Globus pallidus (tissue), 1 donor: ENCODE data around the gene HOXA3.

Source experiments
- DNase-seq: peaks from one replicate; pipeline ENCODE4 v3.0.0-alpha.2; 2015; ENCODE audit warnings: low spot score

The HOXA3 gene

GRCh38 chr7:27101957-27102580 lies 50.3 kb downstream of the HOXA3 start:
- DNase-seq, result no peak

GRCh38 chr7:27101171-27101956 lies 51.0 kb downstream of the HOXA3 start:
- no peak for DNase-seq

DNA sequence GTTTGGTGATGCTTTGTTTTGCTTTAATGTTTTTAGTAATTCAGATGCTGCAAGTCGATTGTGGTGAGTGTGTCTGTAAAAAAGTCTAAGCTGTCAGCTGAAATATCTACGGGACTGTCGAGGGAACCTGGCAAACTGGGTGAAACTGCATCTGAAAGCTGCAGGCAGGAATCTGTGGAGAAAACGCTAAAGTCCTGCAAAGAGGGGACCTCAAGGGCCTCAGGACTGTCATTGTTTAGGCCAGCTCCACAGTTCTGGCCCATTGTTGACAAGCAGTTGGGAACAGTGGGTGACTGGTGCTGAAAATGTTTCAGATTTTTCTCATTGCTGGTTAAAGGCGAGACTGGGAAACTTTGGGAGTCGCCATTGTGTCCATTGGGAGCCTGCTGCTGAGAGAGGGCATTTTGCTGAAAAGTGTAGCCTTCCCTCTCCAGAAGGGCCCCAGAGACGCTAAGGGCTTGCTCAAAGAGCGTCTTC lies 51.7 kb downstream of the HOXA3 start:
- no peak for DNase-seq

- DNase-seq, result no peak
Measured at GRCh38 chr7:27099453-27100370, 52.7 kb downstream of the HOXA3 start.

DNA sequence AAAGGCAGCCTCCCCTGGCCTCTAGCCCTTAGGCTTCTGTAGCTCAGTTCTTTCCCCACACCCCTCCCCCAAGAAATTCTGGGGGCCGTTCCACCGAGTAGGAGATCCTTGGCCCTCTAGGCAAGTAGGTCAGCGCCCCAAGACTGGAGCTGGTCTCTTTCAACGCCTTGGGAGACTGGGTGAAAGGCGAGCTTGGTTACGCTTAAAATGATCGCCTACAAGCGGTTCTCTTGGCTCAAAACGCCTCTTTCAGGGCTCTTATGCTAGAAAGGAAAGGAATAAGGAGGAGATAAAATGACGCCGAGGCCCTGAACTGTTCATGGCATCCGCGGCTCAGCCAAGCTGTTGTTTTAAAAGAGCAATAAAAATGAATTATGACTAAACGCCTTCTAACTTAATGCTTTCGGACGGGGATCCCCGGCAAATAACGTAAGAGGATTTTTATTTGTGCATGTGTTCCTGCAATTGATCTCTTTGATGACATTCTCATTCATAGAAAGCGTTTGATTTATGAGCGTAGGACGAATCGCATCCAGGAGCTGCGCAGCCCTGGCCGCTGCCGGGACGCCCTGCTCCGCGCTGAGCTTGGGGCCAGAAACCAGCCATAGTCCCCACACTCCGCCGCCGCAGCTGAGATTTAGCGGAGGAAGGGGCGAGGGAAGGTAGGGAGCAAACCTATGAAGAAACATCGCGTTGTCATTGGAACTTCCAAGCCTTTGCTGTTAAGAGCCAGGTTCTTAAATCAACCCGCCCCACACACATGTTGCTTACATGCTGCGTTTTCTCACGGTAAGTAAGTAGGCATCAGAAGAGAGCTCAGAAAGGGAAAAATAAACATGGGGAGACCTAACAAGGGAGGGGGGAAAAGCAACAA lies 53.6 kb downstream of the HOXA3 start:
- DNase-seq, result no peak

DNA sequence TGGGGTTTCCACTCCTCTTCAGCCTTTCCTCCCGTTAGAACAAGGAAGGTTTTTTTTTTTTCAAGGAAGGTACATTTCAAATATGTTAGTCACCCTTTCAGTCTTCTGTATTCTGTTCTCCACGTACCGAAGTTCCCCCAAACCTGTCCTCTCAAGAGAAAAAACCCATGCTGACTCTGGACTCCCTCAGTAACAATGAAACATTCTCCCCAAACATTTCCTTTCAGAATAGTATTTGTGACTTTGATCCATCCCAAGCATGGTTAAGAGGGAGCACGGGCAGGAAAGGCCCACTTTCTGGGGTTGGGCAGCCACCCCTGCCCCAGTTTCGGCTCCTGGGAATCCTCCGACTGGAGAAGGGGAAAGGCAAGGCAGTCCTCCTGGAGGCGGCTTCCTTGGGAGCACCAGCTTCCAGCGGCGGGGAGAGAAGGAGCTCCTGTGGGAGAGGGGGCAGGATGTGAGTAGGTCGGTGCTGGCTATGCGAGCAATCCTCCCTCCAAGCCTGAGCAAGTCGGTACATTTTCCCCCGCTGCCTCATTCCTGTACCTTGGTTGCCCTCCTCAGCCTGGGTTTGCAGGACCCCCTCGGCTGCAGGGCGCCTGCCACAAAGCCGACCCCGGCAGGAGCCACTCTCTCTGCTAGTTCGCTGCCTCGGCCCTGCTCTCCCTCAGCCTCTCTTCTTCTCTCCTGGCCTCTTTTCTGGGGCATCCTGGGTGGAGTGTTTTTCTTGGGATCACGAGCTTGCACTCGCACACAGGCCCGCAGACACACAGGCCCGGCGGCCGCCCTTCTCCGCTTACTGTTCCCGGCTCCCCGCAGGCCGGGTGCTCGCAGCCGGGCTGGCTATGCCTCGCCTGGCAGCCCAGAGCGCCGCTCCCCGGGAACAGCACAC lies 54.5 kb downstream of the HOXA3 start:
- DNase-seq, result no peak

DNA sequence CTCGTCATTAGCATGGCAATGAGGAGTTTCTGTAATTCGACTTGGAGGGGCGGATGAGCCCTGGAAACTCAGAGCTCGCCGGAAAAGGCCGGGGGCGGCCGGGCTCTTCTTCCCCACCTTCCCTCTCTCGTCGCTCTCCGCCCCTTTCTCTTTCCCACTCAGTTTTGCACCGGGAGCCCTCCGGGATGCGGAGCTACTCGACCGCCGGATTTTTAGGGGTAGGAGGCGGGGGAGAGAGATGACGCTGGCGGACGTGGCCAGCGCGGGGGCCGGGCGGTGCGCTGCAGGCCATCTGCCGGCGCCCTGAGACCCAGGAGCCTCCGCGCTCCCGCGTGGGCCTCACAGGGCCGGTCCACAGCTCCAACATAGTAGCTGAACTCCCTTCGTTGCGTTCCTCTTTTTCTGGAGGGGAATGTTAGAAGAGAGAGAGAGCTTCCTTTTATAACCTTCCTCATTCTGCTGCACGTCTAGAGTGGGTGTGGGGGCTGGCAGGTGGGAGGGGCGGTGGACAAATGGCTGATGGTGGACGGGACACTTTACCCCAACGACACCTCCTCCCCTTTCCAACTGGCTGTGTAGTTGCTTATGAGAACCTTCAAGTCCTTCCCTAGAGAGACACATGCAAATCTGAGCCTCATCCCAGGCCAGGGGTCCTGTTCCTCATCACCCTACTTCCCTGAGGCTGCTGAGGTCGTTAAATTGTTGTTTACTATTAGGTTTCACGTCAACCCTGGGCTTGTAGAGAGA lies 55.4 kb downstream of the HOXA3 start:
- peak; percentile 6 for DNase-seq

DNA sequence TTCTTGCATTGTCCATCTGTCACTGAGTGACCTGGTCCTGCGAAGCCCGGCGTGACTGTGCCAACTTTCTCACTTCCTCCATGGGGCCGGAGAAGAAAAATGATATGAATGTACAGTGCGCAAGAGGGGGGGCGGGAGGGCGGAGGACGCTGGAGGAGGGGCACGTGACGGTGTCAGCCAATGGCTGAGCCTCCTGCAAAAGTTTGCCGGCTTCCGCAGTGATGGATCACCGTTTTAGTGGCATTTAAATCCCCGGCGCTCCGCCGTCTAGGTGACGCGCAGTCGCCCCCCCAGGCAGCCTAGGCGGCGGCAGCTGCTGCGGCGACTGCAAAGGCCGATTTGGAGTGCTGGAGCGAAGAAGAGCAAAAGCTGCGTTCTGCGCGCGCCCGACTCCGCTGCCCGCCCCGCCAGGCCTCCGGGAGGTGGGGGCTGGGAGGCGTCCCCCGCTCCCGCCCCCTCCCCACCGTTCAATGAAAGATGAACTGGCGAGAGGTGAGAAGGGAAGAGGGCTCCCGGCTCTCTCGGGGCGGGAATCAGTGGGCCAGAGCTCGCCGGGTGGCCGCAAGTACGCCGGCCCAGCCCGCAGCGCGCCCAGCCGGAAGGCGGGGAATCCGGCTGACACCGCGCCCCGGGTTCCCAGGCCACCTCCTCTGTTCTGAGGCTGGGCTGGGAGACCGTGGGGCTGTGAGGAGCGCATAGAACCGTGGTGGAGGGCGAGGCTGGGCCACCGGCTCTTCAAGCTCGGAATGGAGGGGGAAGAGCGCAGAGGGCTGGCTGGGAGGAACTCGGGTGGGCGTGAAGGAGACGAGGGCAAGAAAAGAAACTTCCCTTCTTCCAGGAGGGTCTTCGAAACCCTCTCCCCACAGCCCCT lies 56.3 kb downstream of the HOXA3 start, which contains the start of gene HOXA1:
TSS of gene HOXA1 (minus strand) at position 104 of the 871 bp plus-strand sequence. CDS start at position 16, 88 bp downstream.
- peak; percentile 15 for DNase-seq

GRCh38 chr7:27095050-27095896 lies 57.1 kb downstream of the HOXA3 start:
- no peak for DNase-seq

- no peak for DNase-seq
Measured at GRCh38 chr7:27094304-27095049, 57.9 kb downstream of the HOXA3 start.

- DNase-seq, result no peak
Measured at GRCh38 chr7:27093184-27093895, 59.0 kb downstream of the HOXA3 start.

- DNase-seq, result no peak
Measured at GRCh38 chr7:27092819-27093110, 59.6 kb downstream of the HOXA3 start.

DNA sequence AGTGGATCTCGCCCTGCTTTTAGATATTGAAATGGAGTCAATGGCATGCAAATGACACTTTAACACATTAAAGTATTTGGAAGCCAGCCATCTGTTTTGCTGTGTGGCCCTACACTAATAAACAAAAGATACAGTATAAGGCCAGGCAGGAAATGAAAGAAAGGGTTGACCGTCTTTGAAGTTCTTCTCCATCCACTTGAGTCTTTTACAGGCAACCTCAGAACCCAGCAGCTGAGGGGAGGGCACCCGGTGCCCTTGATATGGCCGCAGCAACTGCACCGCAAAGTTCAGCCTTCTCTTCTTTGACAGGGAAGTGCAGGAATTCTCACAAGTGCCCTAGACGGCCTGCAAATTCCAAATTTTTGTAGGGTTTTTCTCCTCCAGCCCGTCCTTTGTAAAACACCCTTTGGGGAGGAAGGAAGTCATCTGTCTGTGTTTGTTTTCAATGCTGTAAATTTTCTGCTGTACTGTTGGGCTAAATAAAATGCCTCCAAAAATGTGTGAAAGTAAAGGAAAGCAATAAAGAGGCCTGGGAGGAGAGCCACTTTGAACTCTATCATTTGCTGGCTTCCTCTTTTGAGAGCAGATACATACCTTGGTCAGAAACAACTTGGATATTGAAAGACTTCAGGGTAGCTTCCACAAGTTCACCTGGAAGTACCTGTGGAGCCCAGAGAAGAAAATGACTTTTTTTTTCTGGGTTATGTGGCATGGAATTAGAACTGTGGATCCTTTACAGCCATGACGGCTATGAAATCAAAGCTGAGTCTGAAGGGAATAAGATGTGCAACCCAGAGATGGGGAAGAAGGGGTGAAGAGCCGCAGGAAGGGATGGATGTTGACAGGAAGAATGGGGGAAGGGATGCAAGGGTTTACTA lies 60.2 kb downstream of the HOXA3 start:
- no peak for DNase-seq

- no peak for DNase-seq
Measured at GRCh38 chr7:27091105-27091504, 61.3 kb downstream of the HOXA3 start.
